Mesothelial cell of epicardium (in vitro differentiated cells): Measurements from ENCODE around the gene PTBP1. TPM values are rescaled to one million over a fixed set of nuclear protein-coding genes. Genes with fewer than 3 reads are reported as not detected.

Experiments
- DNase-seq, 2 experiments: peaks; one replicate each; pipeline ENCODE4 v3.0.0; 2021; ENCODE audit warnings: low spot score in 2 of 2; ENCODE audit not compliant: unreplicated experiment in 2 of 2
- H3K27ac Mint-ChIP-seq: 2 replicates; pipeline ENCODE4 v1.8.0; 2021; ENCODE audit warnings: mixed read lengths
- H3K27me3 Mint-ChIP-seq: 2 replicates; pipeline ENCODE4 v1.8.0; 2021; ENCODE audit warnings: low read depth, mixed read lengths
- H3K36me3 Mint-ChIP-seq: 2 replicates; pipeline ENCODE4 v1.8.0; 2021; ENCODE audit warnings: mixed read lengths
- H3K4me1 Mint-ChIP-seq: 2 replicates; pipeline ENCODE4 v1.8.0; 2021; ENCODE audit warnings: mixed read lengths
- H3K4me3 Mint-ChIP-seq: 2 replicates; pipeline ENCODE4 v1.8.0; 2021; ENCODE audit warnings: mild to moderate bottlenecking, moderate library complexity, mixed read lengths
- H3K9me3 Mint-ChIP-seq: 2 replicates; pipeline ENCODE4 v1.8.0; 2021; ENCODE audit warnings: mixed read lengths
- total RNA-seq: library from RNA; stranded (reverse); gene quantifications from 3 replicates; pipeline ENCODE4 v1.2.1, GENCODE V29; 2021
- TF ChIP-seq, protein P1 (sequence below): fragments of 200-600 bp; sonication (generic); IDR thresholded peaks from one replicate; pipeline ENCODE4 v1.5.0; 2021; ENCODE audit warnings: antibody characterized with exemption; ENCODE audit not compliant: unreplicated experiment

The PTBP1 gene
- total RNA-seq, 1 donor from 2014 or later = 447 TPM

DNA sequence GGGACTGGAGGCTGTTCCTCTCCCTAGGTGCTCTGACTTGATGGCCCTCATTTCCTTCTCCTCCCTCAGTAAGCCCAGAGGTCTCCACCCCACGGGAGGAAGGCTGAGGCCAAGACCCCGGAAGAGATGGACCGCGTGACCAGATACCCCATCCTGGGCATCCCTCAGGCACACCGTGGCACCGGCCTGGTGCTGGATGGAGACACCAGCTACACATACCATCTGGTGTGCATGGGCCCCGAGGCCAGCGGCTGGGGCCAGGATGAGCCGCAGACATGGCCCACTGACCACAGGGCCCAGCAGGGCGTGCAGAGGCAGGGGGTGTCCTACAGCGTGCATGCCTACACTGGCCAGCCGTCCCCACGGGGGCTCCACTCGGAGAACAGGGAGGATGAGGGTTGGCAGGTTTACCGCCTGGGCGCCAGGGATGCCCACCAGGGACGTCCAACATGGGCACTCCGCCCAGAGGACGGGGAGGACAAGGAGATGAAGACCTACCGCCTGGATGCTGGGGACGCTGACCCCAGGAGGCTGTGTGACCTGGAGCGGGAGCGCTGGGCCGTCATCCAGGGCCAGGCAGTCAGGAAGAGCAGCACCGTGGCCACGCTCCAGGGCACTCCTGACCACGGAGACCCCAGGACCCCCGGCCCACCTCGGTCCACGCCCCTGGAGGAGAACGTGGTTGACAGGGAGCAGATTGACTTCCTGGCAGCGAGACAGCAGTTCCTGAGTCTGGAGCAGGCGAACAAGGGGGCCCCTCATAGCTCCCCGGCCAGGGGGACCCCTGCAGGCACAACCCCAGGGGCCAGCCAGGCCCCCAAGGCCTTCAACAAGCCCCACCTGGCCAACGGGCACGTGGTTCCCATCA is 40.2 kb upstream of the PTBP1 start:
- no peak overlapping the region for H3K27ac Mint-ChIP-seq
- no peak overlapping the region for H3K4me3 Mint-ChIP-seq
- peaks cover 4% of the 10 kb centered on the region for H3K9me3 Mint-ChIP-seq
- TF ChIP-seq, protein P1, sequence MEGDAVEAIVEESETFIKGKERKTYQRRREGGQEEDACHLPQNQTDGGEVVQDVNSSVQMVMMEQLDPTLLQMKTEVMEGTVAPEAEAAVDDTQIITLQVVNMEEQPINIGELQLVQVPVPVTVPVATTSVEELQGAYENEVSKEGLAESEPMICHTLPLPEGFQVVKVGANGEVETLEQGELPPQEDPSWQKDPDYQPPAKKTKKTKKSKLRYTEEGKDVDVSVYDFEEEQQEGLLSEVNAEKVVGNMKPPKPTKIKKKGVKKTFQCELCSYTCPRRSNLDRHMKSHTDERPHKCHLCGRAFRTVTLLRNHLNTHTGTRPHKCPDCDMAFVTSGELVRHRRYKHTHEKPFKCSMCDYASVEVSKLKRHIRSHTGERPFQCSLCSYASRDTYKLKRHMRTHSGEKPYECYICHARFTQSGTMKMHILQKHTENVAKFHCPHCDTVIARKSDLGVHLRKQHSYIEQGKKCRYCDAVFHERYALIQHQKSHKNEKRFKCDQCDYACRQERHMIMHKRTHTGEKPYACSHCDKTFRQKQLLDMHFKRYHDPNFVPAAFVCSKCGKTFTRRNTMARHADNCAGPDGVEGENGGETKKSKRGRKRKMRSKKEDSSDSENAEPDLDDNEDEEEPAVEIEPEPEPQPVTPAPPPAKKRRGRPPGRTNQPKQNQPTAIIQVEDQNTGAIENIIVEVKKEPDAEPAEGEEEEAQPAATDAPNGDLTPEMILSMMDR = no peak
- H3K27me3 Mint-ChIP-seq = no peaks in the 10 kb centered on the region
- no peak for DNase-seq
- H3K4me1 Mint-ChIP-seq = peaks cover 6% of the 10 kb centered on the region
- peaks cover 3% of the 10 kb centered on the region for H3K36me3 Mint-ChIP-seq

DNA sequence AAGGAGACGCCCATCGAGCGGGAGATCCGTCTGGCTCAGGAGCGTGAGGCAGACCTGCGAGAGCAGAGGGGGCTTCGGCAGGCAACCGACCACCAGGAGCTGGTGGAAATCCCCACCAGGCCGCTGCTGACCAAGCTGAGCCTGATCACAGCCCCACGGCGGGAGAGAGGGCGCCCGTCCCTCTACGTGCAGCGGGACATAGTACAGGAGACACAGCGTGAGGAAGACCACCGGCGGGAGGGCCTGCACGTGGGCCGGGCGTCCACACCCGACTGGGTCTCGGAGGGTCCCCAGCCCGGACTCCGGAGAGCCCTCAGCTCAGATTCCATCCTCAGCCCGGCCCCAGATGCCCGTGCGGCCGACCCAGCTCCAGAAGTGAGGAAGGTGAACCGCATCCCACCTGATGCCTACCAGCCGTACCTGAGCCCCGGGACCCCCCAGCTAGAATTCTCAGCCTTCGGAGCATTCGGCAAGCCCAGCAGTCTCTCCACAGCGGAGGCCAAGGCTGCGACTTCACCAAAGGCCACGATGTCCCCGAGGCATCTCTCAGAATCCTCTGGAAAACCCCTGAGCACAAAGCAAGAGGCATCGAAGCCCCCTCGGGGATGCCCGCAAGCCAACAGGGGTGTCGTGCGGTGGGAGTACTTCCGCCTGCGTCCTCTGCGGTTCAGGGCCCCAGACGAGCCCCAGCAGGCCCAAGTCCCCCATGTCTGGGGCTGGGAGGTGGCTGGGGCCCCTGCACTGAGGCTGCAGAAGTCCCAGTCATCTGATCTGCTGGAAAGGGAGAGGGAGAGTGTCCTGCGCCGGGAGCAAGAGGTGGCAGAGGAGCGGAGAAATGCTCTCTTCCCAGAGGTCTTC is 39.2 kb upstream of the PTBP1 start:
- Mint-ChIP-seq H3K4me1 (peaks cover 2% of the 10 kb centered on the region), H3K9me3 (peaks cover 4% of the 10 kb centered on the region), H3K27me3 (no peaks in the 10 kb centered on the region), H3K27ac (no peak overlapping the region), H3K36me3 (peaks cover 3% of the 10 kb centered on the region), H3K4me3 (no peak overlapping the region)
- TF ChIP-seq, protein P1 = no peak
- DNase-seq = no peak

DNA sequence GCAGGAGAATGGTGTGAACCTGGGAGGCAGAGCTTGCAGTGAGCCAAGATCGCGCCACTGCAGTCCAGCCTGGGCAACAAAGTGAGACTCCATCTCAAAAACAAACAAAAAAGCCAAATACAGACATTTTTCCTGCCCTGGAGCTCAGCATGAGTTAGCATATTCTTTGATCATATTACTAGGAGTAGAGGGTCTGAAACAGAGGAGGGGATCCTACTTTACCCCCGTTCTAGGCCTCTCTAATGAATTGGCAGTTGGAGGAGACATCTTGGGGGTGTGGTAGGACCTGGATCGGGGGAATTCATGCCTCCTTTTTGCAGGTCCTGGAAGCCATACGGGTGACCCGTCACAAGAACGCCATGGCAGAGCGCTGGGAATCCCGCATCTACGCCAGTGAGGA is 34.1 kb upstream of the PTBP1 start:
- Mint-ChIP-seq H3K36me3 (peaks cover 3% of the 10 kb centered on the region), H3K9me3 (peaks cover 4% of the 10 kb centered on the region), H3K4me1 (no peaks in the 10 kb centered on the region), H3K27ac (no peak overlapping the region), H3K4me3 (no peak overlapping the region), H3K27me3 (no peaks in the 10 kb centered on the region)
- TF ChIP-seq, protein P1 = no peak
- no peak for DNase-seq

DNA sequence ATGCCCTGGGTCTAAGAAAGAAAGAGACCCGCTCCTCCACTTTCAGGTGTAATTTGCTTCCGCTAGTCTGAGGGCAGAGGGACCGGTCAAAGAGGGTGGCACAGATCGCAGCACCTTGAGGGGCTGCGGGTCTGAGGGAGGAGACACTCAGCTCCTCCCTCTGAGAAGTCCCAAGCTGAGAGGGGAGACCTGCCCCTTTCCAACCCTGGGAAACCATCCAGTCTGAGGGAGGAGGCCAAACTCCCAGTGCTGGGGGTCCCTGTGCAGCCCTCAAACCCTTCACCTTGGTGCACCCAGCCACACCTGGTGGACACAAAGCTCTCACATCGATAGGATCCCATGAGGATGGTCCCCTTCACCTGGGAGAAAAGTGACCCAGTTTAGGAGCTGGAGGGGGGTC is 33.4 kb upstream of the PTBP1 start:
- no peak overlapping the region for H3K27ac Mint-ChIP-seq
- H3K9me3 Mint-ChIP-seq = peaks cover 4% of the 10 kb centered on the region
- no peak for DNase-seq
- H3K36me3 Mint-ChIP-seq = peaks cover 3% of the 10 kb centered on the region
- H3K4me3 Mint-ChIP-seq = no peak overlapping the region
- TF ChIP-seq, protein P1 = no peak
- no peaks in the 10 kb centered on the region for H3K27me3 Mint-ChIP-seq
- peaks cover 3% of the 10 kb centered on the region for H3K4me1 Mint-ChIP-seq

DNA sequence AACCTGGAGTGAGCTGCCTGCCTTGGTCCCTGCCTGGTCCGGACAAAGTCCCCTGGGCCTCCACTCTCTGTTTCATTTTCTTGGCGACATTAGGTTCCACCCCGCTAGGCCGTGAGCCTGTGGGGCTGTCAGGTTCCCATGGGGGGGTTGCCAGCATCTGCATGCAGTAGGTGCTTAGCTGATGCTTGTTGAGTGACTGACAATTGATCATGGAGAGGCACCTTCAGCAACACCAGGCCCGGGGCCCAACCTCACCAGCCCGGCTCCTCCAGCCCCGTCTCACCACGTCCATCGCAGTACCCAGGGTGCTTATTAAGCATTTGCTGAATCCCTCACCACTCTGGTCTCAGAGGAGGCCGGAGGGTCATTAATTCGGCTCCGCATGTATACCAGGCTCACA is 33.0 kb upstream of the PTBP1 start:
- no peak for DNase-seq
- Mint-ChIP-seq H3K27ac (no peak overlapping the region), H3K9me3 (peaks cover 4% of the 10 kb centered on the region), H3K36me3 (peaks cover 3% of the 10 kb centered on the region), H3K4me3 (no peak overlapping the region), H3K27me3 (no peaks in the 10 kb centered on the region), H3K4me1 (peaks cover 3% of the 10 kb centered on the region)
- TF ChIP-seq, protein P1 = no peak
